Nephron progenitor cell (in vitro differentiated cells): Measurements from ENCODE around the gene PGM2.
"Not testable (repeated sequence)": the region's sequence is repeated elsewhere in the genome, so short reads cannot be mapped to it uniquely, and the experiment has no call there.

Experiments
- DNase-seq: peaks from one replicate; pipeline ENCODE4 v3.0.0; 2021
- H3K27ac Mint-ChIP-seq: 2 replicates; pipeline ENCODE4 v1.8.0; 2021; ENCODE audit warnings: mild to moderate bottlenecking, moderate library complexity, mixed read lengths
- H3K27me3 Mint-ChIP-seq: 2 replicates; pipeline ENCODE4 v1.8.0; 2021; ENCODE audit warnings: mild to moderate bottlenecking, low read depth, mixed read lengths; ENCODE audit not compliant: poor library complexity
- H3K36me3 Mint-ChIP-seq: 2 replicates; pipeline ENCODE4 v1.8.0; 2021; ENCODE audit warnings: low read depth, mixed read lengths
- H3K4me1 Mint-ChIP-seq: 2 replicates; pipeline ENCODE4 v1.8.0; 2021; ENCODE audit warnings: mixed read lengths
- H3K4me3 Mint-ChIP-seq: 2 replicates; pipeline ENCODE4 v1.8.0; 2021; ENCODE audit warnings: mild to moderate bottlenecking, moderate library complexity, mixed read lengths
- H3K9me3 Mint-ChIP-seq: 2 replicates; pipeline ENCODE4 v1.8.0; 2021; ENCODE audit warnings: mild to moderate bottlenecking, moderate library complexity, mixed read lengths
- TF ChIP-seq, protein P1 (sequence below): fragments of 200-600 bp; sonication (generic); IDR thresholded peaks from 2 replicates; pipeline ENCODE4 v1.5.0; 2021; ENCODE audit warnings: antibody characterized with exemption

PGM2 gene

DNA sequence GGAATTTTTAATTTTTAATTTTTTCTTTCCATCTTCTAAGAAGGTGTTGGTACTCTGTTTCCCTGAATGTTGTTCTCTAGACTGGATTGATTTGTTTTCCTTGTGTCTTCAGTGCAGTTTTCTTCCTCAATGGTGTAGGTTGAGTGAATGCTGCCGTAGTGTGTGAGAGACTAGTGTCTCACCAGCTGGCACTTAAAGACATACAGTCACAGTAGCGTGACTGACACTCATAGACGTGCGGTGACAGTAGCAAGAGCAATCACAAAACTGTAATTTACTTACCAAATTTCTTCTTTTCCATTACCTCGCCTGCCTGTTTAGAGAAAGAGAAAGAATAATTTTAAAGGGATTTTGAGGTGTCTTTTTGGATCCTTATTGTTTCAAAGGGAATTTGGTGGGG lies 21.4 kb upstream of the PGM2 start:
- Mint-ChIP-seq H3K27ac (no peak overlapping the region), H3K36me3 (no peaks in the 10 kb centered on the region), H3K4me3 (no peak overlapping the region), H3K4me1 (peaks cover 5% of the 10 kb centered on the region), H3K27me3 (no peaks in the 10 kb centered on the region), H3K9me3 (no peaks in the 10 kb centered on the region)
- no peak for DNase-seq
- TF ChIP-seq, protein P1, sequence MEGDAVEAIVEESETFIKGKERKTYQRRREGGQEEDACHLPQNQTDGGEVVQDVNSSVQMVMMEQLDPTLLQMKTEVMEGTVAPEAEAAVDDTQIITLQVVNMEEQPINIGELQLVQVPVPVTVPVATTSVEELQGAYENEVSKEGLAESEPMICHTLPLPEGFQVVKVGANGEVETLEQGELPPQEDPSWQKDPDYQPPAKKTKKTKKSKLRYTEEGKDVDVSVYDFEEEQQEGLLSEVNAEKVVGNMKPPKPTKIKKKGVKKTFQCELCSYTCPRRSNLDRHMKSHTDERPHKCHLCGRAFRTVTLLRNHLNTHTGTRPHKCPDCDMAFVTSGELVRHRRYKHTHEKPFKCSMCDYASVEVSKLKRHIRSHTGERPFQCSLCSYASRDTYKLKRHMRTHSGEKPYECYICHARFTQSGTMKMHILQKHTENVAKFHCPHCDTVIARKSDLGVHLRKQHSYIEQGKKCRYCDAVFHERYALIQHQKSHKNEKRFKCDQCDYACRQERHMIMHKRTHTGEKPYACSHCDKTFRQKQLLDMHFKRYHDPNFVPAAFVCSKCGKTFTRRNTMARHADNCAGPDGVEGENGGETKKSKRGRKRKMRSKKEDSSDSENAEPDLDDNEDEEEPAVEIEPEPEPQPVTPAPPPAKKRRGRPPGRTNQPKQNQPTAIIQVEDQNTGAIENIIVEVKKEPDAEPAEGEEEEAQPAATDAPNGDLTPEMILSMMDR = no peak

GRCh38 chr4:37812713-37813112 lies 13.8 kb upstream of the PGM2 start:
- TF ChIP-seq, protein P1 = no peak
- Mint-ChIP-seq H3K4me3 (no peak overlapping the region), H3K36me3 (no peaks in the 10 kb centered on the region), H3K27me3 (peaks cover 8% of the 10 kb centered on the region), H3K4me1 (peaks cover 10% of the 10 kb centered on the region), H3K27ac (no peak overlapping the region), H3K9me3 (peaks cover 17% of the 10 kb centered on the region)
- DNase-seq = no peak

GRCh38 chr4:37815591-37815990 lies 10.9 kb upstream of the PGM2 start:
- H3K4me3 Mint-ChIP-seq = no peak overlapping the region
- H3K9me3 Mint-ChIP-seq = peaks cover 32% of the 10 kb centered on the region
- peaks cover 6% of the 10 kb centered on the region for H3K36me3 Mint-ChIP-seq
- H3K27me3 Mint-ChIP-seq = peaks cover 8% of the 10 kb centered on the region
- TF ChIP-seq, protein P1 = no peak
- peak overlapping the region; percentile 21 for H3K27ac Mint-ChIP-seq
- DNase-seq = no peak
- H3K4me1 Mint-ChIP-seq = peaks cover 10% of the 10 kb centered on the region

DNA sequence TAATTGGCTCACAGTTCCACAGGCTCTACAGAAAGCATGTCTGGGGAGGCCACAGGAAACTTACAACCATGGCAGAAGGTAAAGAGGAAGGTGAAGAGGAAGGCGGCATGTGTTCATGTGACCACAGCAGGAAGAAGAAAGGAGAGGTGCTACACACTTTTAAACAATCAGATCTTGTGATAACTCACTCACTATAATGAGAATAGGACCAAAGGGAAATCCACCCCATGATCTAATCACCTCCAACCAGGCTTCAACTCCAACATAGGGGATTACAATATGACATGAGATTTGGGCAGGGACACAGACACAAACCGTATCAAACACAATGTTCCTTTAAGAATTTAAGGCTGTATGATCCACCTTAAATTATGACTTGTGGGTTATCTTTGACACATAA lies 10.5 kb upstream of the PGM2 start:
- Mint-ChIP-seq H3K27me3 (peaks cover 7% of the 10 kb centered on the region), H3K9me3 (peaks cover 33% of the 10 kb centered on the region), H3K36me3 (peaks cover 6% of the 10 kb centered on the region), H3K4me1 (peaks cover 10% of the 10 kb centered on the region), H3K27ac (peak overlapping the region; percentile 21), H3K4me3 (no peak overlapping the region)
- TF ChIP-seq, protein P1 = no peak
- no peak for DNase-seq

- H3K27ac Mint-ChIP-seq = no peak overlapping the region
- no peak for DNase-seq
- H3K4me1 Mint-ChIP-seq = peaks cover 10% of the 10 kb centered on the region
- H3K9me3 Mint-ChIP-seq = peaks cover 38% of the 10 kb centered on the region
- H3K4me3 Mint-ChIP-seq = no peak overlapping the region
- H3K27me3 Mint-ChIP-seq = peaks cover 7% of the 10 kb centered on the region
- TF ChIP-seq, protein P1 = no peak
- H3K36me3 Mint-ChIP-seq = peaks cover 6% of the 10 kb centered on the region
Observed at GRCh38 chr4:37816719-37817118, 9.8 kb upstream of the PGM2 start.

DNA sequence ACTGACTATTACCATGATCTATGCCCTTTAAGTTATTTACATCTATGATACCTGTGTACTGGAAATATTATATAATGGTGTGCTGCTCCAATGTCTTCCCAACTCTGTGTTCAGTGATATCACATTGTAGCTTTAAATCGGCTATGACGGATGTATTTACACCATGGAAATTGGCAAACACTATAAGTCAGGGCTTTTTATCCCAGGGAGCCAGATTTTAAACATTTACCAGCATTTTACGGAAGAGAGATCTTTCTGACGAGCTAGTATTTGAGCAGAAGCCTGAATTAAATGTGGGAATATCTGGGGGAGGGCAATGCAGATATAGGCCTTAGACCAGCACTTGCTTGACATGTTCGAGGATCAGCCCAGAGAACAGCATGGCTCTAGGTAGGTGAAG lies 7.7 kb upstream of the PGM2 start:
- H3K27ac Mint-ChIP-seq = no peak overlapping the region
- H3K9me3 Mint-ChIP-seq = peaks cover 36% of the 10 kb centered on the region
- TF ChIP-seq, protein P1 = no peak
- peaks cover 7% of the 10 kb centered on the region for H3K27me3 Mint-ChIP-seq
- DNase-seq = no peak
- H3K36me3 Mint-ChIP-seq = peaks cover 6% of the 10 kb centered on the region
- H3K4me3 Mint-ChIP-seq = no peak overlapping the region
- peaks cover 20% of the 10 kb centered on the region for H3K4me1 Mint-ChIP-seq

DNA sequence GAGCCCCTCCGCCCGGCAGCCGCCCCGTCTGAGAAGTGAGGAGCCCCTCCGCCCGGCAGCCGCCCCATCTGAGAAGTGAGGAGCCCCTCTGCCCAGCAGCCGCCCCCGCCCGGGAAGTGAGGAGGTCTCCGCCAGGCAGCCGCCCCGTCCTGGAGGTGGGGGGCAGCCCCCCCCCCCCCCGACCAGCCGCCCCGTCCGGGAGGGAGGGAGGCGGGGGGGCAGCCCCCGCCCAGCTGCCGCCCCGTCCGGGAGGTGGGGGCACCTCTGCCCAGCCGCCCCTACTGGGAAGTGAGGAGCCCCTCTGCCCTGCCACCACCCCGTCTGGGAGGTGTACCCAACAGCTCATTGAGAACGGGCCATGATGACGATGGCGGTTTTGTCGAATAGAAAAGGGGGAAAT lies 6.0 kb upstream of the PGM2 start:
- Mint-ChIP-seq H3K4me1 (peaks cover 23% of the 10 kb centered on the region), H3K9me3 (peaks cover 24% of the 10 kb centered on the region), H3K27me3 (peaks cover 17% of the 10 kb centered on the region)
- not testable (repeated sequence) for H3K36me3 Mint-ChIP-seq, H3K4me3 Mint-ChIP-seq, DNase-seq, H3K27ac Mint-ChIP-seq
